ENCODE results near the gene LDHAL6B. TPM values are rescaled to one million over a fixed set of nuclear protein-coding genes. Genes with fewer than 3 reads are reported as not detected.

The LDHAL6B gene
- total and polyA plus RNA-seq, 2 experiments from 2014 or later: not detected

DNA sequence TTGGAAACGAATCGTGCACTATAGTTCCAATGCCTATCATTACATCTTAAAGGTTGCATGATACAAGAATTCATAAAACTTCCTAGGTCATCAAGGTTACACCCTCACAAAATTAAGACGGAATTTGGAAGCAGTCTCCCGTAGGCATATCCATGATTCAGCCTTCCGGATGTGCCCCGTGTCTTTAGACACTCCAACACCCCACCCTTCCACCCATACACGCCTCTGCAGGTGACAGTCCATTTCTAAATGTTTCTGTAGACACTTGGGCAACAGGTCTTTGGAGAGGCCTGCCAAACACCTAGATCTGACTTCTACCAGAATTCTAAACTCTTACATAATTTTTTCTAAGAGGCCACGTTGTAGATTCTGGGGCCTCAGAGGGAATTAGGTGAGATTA is 49.8 kb downstream of the LDHAL6B start (continued):
- TF ChIP-seq, protein P1, sequence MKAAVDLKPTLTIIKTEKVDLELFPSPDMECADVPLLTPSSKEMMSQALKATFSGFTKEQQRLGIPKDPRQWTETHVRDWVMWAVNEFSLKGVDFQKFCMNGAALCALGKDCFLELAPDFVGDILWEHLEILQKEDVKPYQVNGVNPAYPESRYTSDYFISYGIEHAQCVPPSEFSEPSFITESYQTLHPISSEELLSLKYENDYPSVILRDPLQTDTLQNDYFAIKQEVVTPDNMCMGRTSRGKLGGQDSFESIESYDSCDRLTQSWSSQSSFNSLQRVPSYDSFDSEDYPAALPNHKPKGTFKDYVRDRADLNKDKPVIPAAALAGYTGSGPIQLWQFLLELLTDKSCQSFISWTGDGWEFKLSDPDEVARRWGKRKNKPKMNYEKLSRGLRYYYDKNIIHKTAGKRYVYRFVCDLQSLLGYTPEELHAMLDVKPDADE (IDR thresholded peaks at IDR 0.05): no peak
- TF ChIP-seq POLR2AphosphoS5 (IDR thresholded peaks at IDR 0.05; ENCODE audit: low read depth): no peak
- TF ChIP-seq CREB1 (CRISPR knock-in tag; IDR thresholded peaks at IDR 0.05; ENCODE audit: low read depth): no peak
- TF ChIP-seq EZH2phosphoT487 (IDR thresholded peaks at IDR 0.05; ENCODE audit: unreplicated experiment): no peak
- TF ChIP-seq STAT1 (IDR thresholded peaks at IDR 0.05; ENCODE audit: unreplicated experiment): no peak
- no peak for TF ChIP-seq JUNB (IDR thresholded peaks at IDR 0.05; ENCODE audit: unreplicated experiment)

DNA sequence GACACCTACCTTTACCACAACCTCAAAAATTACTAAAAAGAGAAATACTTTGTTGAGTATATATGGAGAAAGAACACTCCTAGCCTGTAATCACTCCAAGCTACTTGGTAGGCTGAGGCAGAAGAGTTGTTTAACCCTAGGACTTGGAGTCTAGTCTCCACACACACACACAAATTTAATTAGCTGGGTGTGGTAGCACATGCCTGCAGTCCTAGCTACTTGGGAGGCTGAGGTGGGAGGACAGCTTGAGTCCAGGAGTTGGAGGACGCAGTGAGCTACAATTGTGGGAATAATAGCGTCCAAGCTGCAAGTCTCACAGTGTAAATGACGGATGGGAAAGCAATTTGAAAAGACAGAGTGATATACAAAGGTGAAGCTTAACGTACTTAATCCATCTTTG is 50.5 kb downstream of the LDHAL6B start:
- Mint-ChIP-seq H3K4me1 (no peaks in the 10 kb centered on the region), H3K27me3 (ENCODE audit: insufficient read depth, low read depth, poor library complexity) (peaks cover 3% of the 10 kb centered on the region), H3K27ac (no peak overlapping the region), H3K4me3 (no peak overlapping the region), H3K9me3 (no peaks in the 10 kb centered on the region), H3K36me3 (ENCODE audit: low read depth) (0 out of 3 replicates have a peak, but pooled peaks cover 3% of the 10 kb centered on the region)
- DNase-seq (ENCODE audit: low spot score) (no peak), ATAC-seq (no peak)
- no peaks in the 10 kb centered on the region for H3K4me1 ChIP-seq (ENCODE audit: insufficient read depth)
- no peaks in the 10 kb centered on the region for H3K79me2 ChIP-seq (replicated peaks; ENCODE audit: insufficient read depth)
- H3K4me3 ChIP-seq: no peak overlapping the region
- H4K20me1 ChIP-seq (replicated peaks; ENCODE audit: insufficient read depth): no peaks in the 10 kb centered on the region
- no peaks in the 10 kb centered on the region for H3F3A ChIP-seq (replicated peaks; ENCODE audit: low read depth)
- no peak overlapping the region for H2AFZ ChIP-seq
- H3K36me3 ChIP-seq (ENCODE audit: insufficient read depth): no peaks in the 10 kb centered on the region
- H3K27ac ChIP-seq (ENCODE audit: low read depth): no peak overlapping the region
- H3K4me2 ChIP-seq: no peak overlapping the region
- H3K27me3 ChIP-seq (ENCODE audit: insufficient read depth): no peaks in the 10 kb centered on the region
- TF ChIP-seq EZH2 (IDR thresholded peaks at IDR 0.05; ENCODE audit: low read depth, unreplicated experiment) (no peak), EZH2phosphoT487 (IDR thresholded peaks at IDR 0.05; ENCODE audit: unreplicated experiment) (no peak), ZNF114 (CRISPR knock-in tag; IDR thresholded peaks at IDR 0.05) (no peak), NANOG (IDR thresholded peaks at IDR 0.05; ENCODE audit: borderline replicate concordance) (no peak)
- TF ChIP-seq, protein P2, sequence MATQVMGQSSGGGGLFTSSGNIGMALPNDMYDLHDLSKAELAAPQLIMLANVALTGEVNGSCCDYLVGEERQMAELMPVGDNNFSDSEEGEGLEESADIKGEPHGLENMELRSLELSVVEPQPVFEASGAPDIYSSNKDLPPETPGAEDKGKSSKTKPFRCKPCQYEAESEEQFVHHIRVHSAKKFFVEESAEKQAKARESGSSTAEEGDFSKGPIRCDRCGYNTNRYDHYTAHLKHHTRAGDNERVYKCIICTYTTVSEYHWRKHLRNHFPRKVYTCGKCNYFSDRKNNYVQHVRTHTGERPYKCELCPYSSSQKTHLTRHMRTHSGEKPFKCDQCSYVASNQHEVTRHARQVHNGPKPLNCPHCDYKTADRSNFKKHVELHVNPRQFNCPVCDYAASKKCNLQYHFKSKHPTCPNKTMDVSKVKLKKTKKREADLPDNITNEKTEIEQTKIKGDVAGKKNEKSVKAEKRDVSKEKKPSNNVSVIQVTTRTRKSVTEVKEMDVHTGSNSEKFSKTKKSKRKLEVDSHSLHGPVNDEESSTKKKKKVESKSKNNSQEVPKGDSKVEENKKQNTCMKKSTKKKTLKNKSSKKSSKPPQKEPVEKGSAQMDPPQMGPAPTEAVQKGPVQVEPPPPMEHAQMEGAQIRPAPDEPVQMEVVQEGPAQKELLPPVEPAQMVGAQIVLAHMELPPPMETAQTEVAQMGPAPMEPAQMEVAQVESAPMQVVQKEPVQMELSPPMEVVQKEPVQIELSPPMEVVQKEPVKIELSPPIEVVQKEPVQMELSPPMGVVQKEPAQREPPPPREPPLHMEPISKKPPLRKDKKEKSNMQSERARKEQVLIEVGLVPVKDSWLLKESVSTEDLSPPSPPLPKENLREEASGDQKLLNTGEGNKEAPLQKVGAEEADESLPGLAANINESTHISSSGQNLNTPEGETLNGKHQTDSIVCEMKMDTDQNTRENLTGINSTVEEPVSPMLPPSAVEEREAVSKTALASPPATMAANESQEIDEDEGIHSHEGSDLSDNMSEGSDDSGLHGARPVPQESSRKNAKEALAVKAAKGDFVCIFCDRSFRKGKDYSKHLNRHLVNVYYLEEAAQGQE (IDR thresholded peaks at IDR 0.05; ENCODE audit: unreplicated experiment): no peak
- H3K9me2 ChIP-seq (ENCODE audit: insufficient read depth): no peaks in the 10 kb centered on the region

MicroRNA genes within 50 kb of the gene (microRNA counts, 767-probe panel; counts per million panel counts)
- microRNA hsa-miR-2116-5p: not detected

Small RNAs within 50 kb of the gene (microRNA-seq; reads per million reads assigned to microRNA genes)
- 1.6 reads per million for gene MIR2116

Small RNAs within 50 kb of the gene (small RNA-seq; reads per million reads assigned to genes)
- gene MIR2116 (ENCODE audit: low replicate concordance): 0.12 reads per million
- gene RNU4-80P (ENCODE audit: low replicate concordance): 0.15 reads per million

Other genes with a start within 250 kb of the LDHAL6B start
- gene RNF111, start 219.2 kb upstream of the LDHAL6B start, total RNA-seq (2014; rRNA removed; shearing (Covaris generic)): 24.4 and 24.5 TPM in 2 replicates
- gene RNF111, start 219.2 kb upstream of the LDHAL6B start, polyA plus RNA-seq (2016; fragmentation: Nextera tagmentation; extraction: Ambion mirVana): 12.8 and 14.4 TPM in 2 replicates
- gene CCNB2, start 101.7 kb upstream of the LDHAL6B start, total RNA-seq (2014; rRNA removed; shearing (Covaris generic)): 108 and 120 TPM in 2 replicates
- gene CCNB2, start 101.7 kb upstream of the LDHAL6B start, polyA plus RNA-seq (2016; fragmentation: Nextera tagmentation; extraction: Ambion mirVana): 72.8 and 81.8 TPM in 2 replicates
- gene MYO1E, start 166.0 kb downstream of the LDHAL6B start, total RNA-seq (2014; rRNA removed; shearing (Covaris generic)): 99.4 and 131 TPM in 2 replicates
- gene MYO1E, start 166.0 kb downstream of the LDHAL6B start, polyA plus RNA-seq (2016; fragmentation: Nextera tagmentation; extraction: Ambion mirVana): 68.3 and 70.7 TPM in 2 replicates
- gene FAM81A, start 231.3 kb downstream of the LDHAL6B start, total RNA-seq (2014; rRNA removed; shearing (Covaris generic)): 1.7 and 4.1 TPM in 2 replicates
- 0.73 and 1.1 TPM in 2 replicates for gene FAM81A, start 231.3 kb downstream of the LDHAL6B start, polyA plus RNA-seq (2016; fragmentation: Nextera tagmentation; extraction: Ambion mirVana)